OCI-LY3 (cell line): ENCODE measurements around the gene STMN3.

Source experiments
- CTCF ChIP-seq: fragments of 200-600, 300-600 bp; sonication (generic); IDR thresholded peaks from 2 replicates; pipeline ENCODE4 v1.5.1; 2014; ENCODE audit warnings: antibody characterized with exemption, low read length, low read depth
- EZH2phosphoT487 ChIP-seq: fragments of 200-600 bp; shearing (Covaris generic); IDR thresholded peaks from 2 replicates; pipeline ENCODE4 v1.6.1; 2018; ENCODE audit warnings: antibody characterized with exemption, mixed run types, low read depth

DNA sequence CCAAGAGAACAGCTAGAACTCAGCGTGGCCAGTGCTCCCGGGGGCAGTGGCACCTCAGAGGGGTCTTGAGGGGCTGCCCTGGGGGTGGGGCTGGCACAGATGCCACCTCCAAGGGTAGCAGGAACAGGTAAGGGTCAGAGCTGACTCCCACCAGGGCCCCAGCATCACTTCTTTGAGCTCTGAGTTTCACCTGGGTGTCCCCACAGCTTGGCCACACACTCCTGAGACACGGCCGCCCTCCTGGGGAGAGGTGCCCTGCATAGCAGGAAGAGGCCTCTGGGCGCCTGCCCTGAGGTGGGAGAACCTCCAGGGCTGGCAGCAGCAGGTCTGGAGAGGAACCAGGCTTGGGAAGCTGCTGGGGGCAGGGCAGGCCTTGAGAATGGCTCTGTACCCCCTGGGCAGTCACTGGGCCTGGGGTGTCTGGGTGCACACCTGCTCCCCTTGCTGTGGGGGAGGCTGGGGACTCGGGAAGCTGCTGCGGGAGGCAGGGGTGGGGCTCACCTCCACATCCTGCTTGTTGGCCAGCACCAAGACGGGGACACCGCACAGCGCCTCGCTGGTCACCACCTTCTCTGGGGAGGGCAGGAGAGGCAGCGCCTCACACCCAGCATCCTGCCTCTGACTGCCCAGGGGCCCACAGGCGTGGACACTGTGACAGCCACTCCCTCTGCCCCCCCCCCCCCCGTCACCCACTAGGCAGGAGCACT lies 48.3 kb upstream of the STMN3 start:
- TF ChIP-seq CTCF: no peak
- no peak for TF ChIP-seq EZH2phosphoT487
